ENCODE results near the gene CELF1. TPM values are rescaled to one million over a fixed set of nuclear protein-coding genes. Genes with fewer than 3 reads are reported as not detected.

Gene CELF1
- total and polyA plus RNA-seq, 10 of the 15 experiments (the other 5 are each of a cell fraction or from before 2014, with no cell fraction given): 35.3 to 128 (median 85.7) TPM

DNA sequence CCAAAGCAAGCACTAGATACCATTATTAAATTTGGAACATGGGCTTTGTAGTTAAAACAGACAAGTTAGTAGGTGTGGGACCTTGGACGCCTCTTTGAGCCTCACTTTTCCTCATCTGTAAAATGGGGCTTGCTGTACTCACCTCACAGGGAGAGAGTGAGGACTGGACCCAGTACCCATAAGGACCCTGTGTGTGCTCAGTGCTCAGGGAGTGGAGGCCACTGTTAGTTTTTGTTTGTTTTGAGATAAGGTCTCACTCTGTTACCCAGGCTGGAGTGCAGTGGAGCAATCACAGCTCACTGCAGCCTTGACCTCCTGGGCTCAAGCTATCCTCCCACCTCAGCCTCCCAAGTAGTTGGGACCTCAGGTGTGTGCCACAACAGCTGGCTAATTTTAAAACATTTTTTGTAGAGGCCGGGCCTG lies 112.9 kb downstream of the CELF1 start:
- intact Hi-C loops (cut with micrococcal nuclease; ENCODE audit: unreplicated experiment): no loop called here
- Histone ChIP-seq H3K79me2 (ENCODE audit: control insufficient read depth, insufficient read depth, low read length) (no peaks in the 10 kb centered on the region), H3K27ac (ENCODE audit: control insufficient read depth, insufficient read depth) (no peak overlapping the region), H3K4me2 (ENCODE audit: control insufficient read depth, insufficient read depth) (no peak overlapping the region), H3K4me1 (ENCODE audit: control insufficient read depth, insufficient read depth, low read length) (no peaks in the 10 kb centered on the region), H3K27me3 (replicated peaks in 1 of 2; ENCODE audit: control insufficient read depth in 2 of 2, insufficient read depth in 2 of 2, low read length in 1 of 2) (no peaks in the 10 kb centered on the region; a peak in 1 of 4 replicates), H3K4me3 (no peak overlapping the region), H3K9ac (ENCODE audit: control insufficient read depth, insufficient read depth, low read length) (no peak overlapping the region), H2AFZ (ENCODE audit: control insufficient read depth, low read depth, low read length) (no peak overlapping the region), H4K20me1 (ENCODE audit: control insufficient read depth, insufficient read depth) (no peaks in the 10 kb centered on the region), H3K36me3 (ENCODE audit: control insufficient read depth in 2 of 2, insufficient read depth in 2 of 2, low read length in 1 of 2) (no peaks in the 10 kb centered on the region), H3K9me3 (replicated peaks; ENCODE audit: control insufficient read depth, insufficient read depth, low read length) (no peaks in the 10 kb centered on the region)
- TF ChIP-seq FOXM1 (IDR thresholded peaks at IDR 0.05; ENCODE audit: low read depth, low read length) (no peak), CREM (IDR thresholded peaks at IDR 0.05; ENCODE audit: low read depth) (no peak), NRF1 (conservative IDR thresholded peaks at IDR 0.05; ENCODE audit: low read depth, low read length) (no peak), NBN (IDR thresholded peaks at IDR 0.05) (no peak), PAX5 (IDR thresholded peaks at IDR 0.05; ENCODE audit: borderline replicate concordance, low read depth, low read length) (no peak)
- TF ChIP-seq, protein P1, sequence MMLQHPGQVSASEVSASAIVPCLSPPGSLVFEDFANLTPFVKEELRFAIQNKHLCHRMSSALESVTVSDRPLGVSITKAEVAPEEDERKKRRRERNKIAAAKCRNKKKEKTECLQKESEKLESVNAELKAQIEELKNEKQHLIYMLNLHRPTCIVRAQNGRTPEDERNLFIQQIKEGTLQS (IDR thresholded peaks at IDR 0.05; ENCODE audit: borderline replicate concordance, extremely low read depth, low read depth, low read length): no peak
- FAIRE-seq (no peak), DNase-seq (ENCODE audit: low read depth, low spot score) (no peak), ATAC-seq (no peak)
- POLR2A ChIA-PET: interaction anchor here (0.6 kb wide), 1 partner anchor 281 kb away, joined by 3 read pairs; no protein-coding TSS in a partner anchor
- WGBS (ENCODE audit: insufficient coverage, insufficient replicate concordance, low lambda C conversion rate, missing lambda C conversion rate): 12% methylated on average over 2 of the region's 2 CpGs
- RAD21 ChIA-PET (ENCODE audit: unreplicated experiment): no interaction called here
- no TSS peak for BruUV-seq (replicated peaks)
- SMC1A ChIA-PET (ENCODE audit: uncharacterized antibody, unreplicated experiment): interaction anchor here (1.1 kb wide), 1 partner anchor 10 kb away, joined by 3 read pairs; no protein-coding TSS in a partner anchor
- in situ Hi-C loops (cut with MboI): no loop called here
- CTCF ChIA-PET: interaction anchor here (0.6 to 1.6 kb wide), 2 partner anchors 15 to 220 kb away, joined by 4 to 8 read pairs; no protein-coding TSS in a partner anchor

DNA sequence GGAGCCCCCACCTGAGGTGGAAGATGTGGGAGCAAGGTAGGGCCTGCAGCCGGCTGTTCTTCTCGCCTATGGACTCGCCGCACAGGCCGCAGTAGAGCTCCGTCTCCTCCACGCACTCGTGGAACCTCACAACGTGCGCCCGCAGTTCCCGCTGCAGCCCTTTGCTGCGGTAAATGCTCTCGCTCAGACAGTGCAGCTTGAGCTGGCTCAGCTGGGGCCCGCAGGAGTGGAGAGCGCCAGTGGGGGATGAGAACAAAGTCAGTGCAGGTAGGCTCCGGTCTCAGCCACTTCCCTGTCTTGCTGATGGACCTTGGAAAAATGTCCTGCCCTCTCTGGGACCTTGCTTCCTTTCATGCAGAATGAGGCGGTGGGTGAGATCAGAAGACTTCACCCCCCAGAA lies 114.2 kb downstream of the CELF1 start:
- intact Hi-C loops (cut with micrococcal nuclease; ENCODE audit: unreplicated experiment) (no loop called here), in situ Hi-C loops (cut with MboI) (no loop called here)
- H4K20me1 ChIP-seq (ENCODE audit: control insufficient read depth, insufficient read depth): no peaks in the 10 kb centered on the region
- no TSS peak for BruUV-seq (replicated peaks)
- TF ChIP-seq MEF2B (IDR thresholded peaks at IDR 0.05; ENCODE audit: partially characterized antibody, poor library complexity, severe bottlenecking): no peak
- no peak for TF ChIP-seq RUNX3 (IDR thresholded peaks at IDR 0.05; ENCODE audit: low read length)
- TF ChIP-seq FOXK2 (IDR thresholded peaks at IDR 0.05): no peak
- TF ChIP-seq, protein P2, sequence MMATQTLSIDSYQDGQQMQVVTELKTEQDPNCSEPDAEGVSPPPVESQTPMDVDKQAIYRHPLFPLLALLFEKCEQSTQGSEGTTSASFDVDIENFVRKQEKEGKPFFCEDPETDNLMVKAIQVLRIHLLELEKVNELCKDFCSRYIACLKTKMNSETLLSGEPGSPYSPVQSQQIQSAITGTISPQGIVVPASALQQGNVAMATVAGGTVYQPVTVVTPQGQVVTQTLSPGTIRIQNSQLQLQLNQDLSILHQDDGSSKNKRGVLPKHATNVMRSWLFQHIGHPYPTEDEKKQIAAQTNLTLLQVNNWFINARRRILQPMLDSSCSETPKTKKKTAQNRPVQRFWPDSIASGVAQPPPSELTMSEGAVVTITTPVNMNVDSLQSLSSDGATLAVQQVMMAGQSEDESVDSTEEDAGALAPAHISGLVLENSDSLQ (IDR thresholded peaks at IDR 0.05): no peak
- SMC1A ChIA-PET (ENCODE audit: uncharacterized antibody, unreplicated experiment): no interaction called here
- H3K27ac ChIP-seq (ENCODE audit: control insufficient read depth, insufficient read depth): no peak overlapping the region
- no peak overlapping the region for H2AFZ ChIP-seq (ENCODE audit: control insufficient read depth, low read depth, low read length)
- ATAC-seq (no peak), DNase-seq (ENCODE audit: low read depth, low spot score) (no peak), FAIRE-seq (no peak)
- H3K4me3 ChIP-seq: no peak overlapping the region
- H3K79me2 ChIP-seq (ENCODE audit: control insufficient read depth, insufficient read depth, low read length): no peaks in the 10 kb centered on the region
- 88% methylated on average over 15 of the region's 18 CpGs for WGBS (ENCODE audit: insufficient coverage, insufficient replicate concordance, low lambda C conversion rate, missing lambda C conversion rate)
- no peak overlapping the region for H3K4me2 ChIP-seq (ENCODE audit: control insufficient read depth, insufficient read depth)
- POLR2A ChIA-PET: no interaction called here
- H3K9me3 ChIP-seq (replicated peaks; ENCODE audit: control insufficient read depth, insufficient read depth, low read length): no peaks in the 10 kb centered on the region
- CTCF ChIA-PET: interaction anchor here (1.6 kb wide), 1 partner anchor 16 kb away, joined by 8 read pairs; no protein-coding TSS in a partner anchor
- no peaks in the 10 kb centered on the region; a peak in 1 of 4 replicates for H3K27me3 ChIP-seq (replicated peaks in 1 of 2; ENCODE audit: control insufficient read depth in 2 of 2, insufficient read depth in 2 of 2, low read length in 1 of 2)
- H3K36me3 ChIP-seq (ENCODE audit: control insufficient read depth in 2 of 2, insufficient read depth in 2 of 2, low read length in 1 of 2): no peaks in the 10 kb centered on the region
- RAD21 ChIA-PET (ENCODE audit: unreplicated experiment): no interaction called here
- no peak overlapping the region for H3K9ac ChIP-seq (ENCODE audit: control insufficient read depth, insufficient read depth, low read length)
- H3K4me1 ChIP-seq (ENCODE audit: control insufficient read depth, insufficient read depth, low read length): no peaks in the 10 kb centered on the region
